OCI-LY7 (cell line): ENCODE data around the gene PTPN21. TPM values are rescaled to one million over a fixed set of nuclear protein-coding genes. Genes with fewer than 3 reads are reported as not detected.

Experiments
- BruUV-seq: library from RNA; stranded (reverse); fragments of 400-500 nt; replicated peaks from 2 replicates; lab custom pipeline; 2021; lab: Mats Ljungman, UMichigan
- CTCF ChIA-PET: fragments of 300-600 bp; sonication (Branson Sonifier 250); formaldehyde crosslinking; loops from one replicate; lab custom pipeline; 2022; ENCODE audit warnings: antibody characterized with exemption; ENCODE audit not compliant: unreplicated experiment; lab: Charles Lee
- POLR2A ChIA-PET: fragments of 300-600 bp; sonication (Branson Sonifier 250); formaldehyde crosslinking; loops from one replicate; lab custom pipeline; 2022; ENCODE audit warnings: antibody characterized with exemption; lab: Charles Lee
- DNase-seq: peaks from one replicate; pipeline ENCODE4 v3.0.0-alpha.2; 2015; ENCODE audit warnings: low spot score
- H2AFZ ChIP-seq: fragments of 200-600 bp; sonication (generic), shearing (Covaris generic); 2 replicates; pipeline ENCODE4 v1.6.1; 2014; ENCODE audit warnings: mild to moderate bottlenecking, antibody characterized with exemption, low read length, moderate library complexity
- H3K27ac ChIP-seq: fragments of 200-600 bp; sonication (generic); 2 replicates; pipeline ENCODE4 v1.5.1; 2014; ENCODE audit warnings: mixed run types, low read depth, mild to moderate bottlenecking, moderate library complexity, low read length, inconsistent platforms; ENCODE audit not compliant: poor library complexity, severe bottlenecking
- H3K36me3 ChIP-seq: fragments of 200-600 bp; sonication (generic); 2 replicates; pipeline ENCODE4 v1.6.1; 2014; ENCODE audit warnings: mild to moderate bottlenecking, antibody characterized with exemption, low read length, moderate library complexity, mixed read lengths; ENCODE audit not compliant: insufficient read depth
- H3K4me1 ChIP-seq: fragments of 200-600 bp; sonication (generic); 2 replicates; pipeline ENCODE4 v1.5.1; 2014; ENCODE audit warnings: mild to moderate bottlenecking, low read length; ENCODE audit not compliant: insufficient read depth, poor library complexity, severe bottlenecking
- H3K4me2 ChIP-seq: fragments of 200-600 bp; sonication (generic); 2 replicates; pipeline ENCODE4 v1.6.1; 2014; ENCODE audit warnings: mild to moderate bottlenecking, low read length
- H3K4me3 ChIP-seq: fragments of 200-600 bp; sonication (generic); 2 replicates; pipeline ENCODE4 v1.5.1; 2014; ENCODE audit warnings: mild to moderate bottlenecking, low read depth, low read length; ENCODE audit not compliant: poor library complexity, severe bottlenecking
- H3K79me2 ChIP-seq: fragments of 200-600 bp; sonication (generic); 2 replicates; pipeline ENCODE4 v1.6.1; 2016; ENCODE audit warnings: low read depth, mild to moderate bottlenecking, low read length, moderate library complexity, mixed read lengths; ENCODE audit not compliant: insufficient read depth
- H3K9me2 ChIP-seq: fragments of 200-600 bp; sonication (generic); 2 replicates; pipeline ENCODE4 v1.6.1; 2016; ENCODE audit warnings: mild to moderate bottlenecking, low read length, mixed read lengths; ENCODE audit not compliant: insufficient read depth
- H3K9me3 ChIP-seq: fragments of 200-600 bp; sonication (generic); 2 replicates; pipeline ENCODE4 v1.6.1; 2014; ENCODE audit warnings: mild to moderate bottlenecking, mixed run types, low read length, mixed read lengths
- H4K20me1 ChIP-seq: fragments of 200-600 bp; sonication (generic); 2 replicates; pipeline ENCODE4 v1.6.1; 2014; ENCODE audit warnings: mild to moderate bottlenecking, antibody characterized with exemption, low read length, moderate library complexity, mixed read lengths; ENCODE audit not compliant: insufficient read depth
- EZH2phosphoT487 ChIP-seq: fragments of 200-600 bp; sonication (generic); IDR thresholded peaks from 2 replicates; pipeline ENCODE4 v1.6.1; 2018; ENCODE audit warnings: low read depth, borderline replicate concordance, mild to moderate bottlenecking, mixed run types, antibody characterized with exemption, low read length, moderate library complexity, mixed read lengths
- intact Hi-C: fragments of 100-400 bp; cut with micrococcal nuclease; formaldehyde crosslinking; loops from one replicate; pipeline ENCODE4 v1.10.0; 2022; ENCODE audit not compliant: unreplicated experiment
- total RNA-seq, 2 experiments: library from RNA; depleted of rRNA in 1 of 2; stranded (reverse); fragments of >200 nt in 1 of 2; shearing (Covaris generic) in 1 of 2; gene quantifications; 2 replicates each; pipeline ENCODE4 v1.2.3, GENCODE V29; 2014 to 2022
- TF ChIP-seq, protein P1 (sequence below): fragments of 200-600 bp; sonication (generic); conservative IDR thresholded peaks from 2 replicates; pipeline ENCODE4 v1.5.1; 2014; ENCODE audit warnings: mild to moderate bottlenecking, antibody characterized with exemption, low read length, moderate library complexity, mixed read lengths

PTPN21 gene
- total RNA-seq, 2 experiments from 2014 or later = not detected

DNA sequence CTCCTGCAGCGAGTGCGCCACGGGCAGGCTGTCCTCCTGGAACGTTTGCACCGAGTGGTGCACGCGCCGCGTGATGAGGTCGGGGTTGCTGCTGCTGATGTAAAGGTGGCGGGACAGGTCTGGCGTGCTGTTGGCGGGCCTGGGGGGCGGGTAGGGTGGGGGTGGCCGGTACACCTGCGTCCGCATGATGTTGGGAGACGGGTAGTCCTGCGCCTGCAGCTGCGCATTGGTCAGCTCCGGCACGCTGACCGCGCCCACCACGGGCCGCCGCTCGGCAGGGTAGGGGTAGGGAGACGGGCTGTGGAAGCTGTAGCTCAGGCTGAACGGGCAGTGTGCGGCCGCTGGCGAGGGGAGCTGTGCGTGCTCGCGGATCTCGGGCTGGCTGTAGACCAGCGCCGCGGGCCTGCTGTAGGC, 75.2 kb downstream of the PTPN21 start:
- intact Hi-C loops = no loop called here
- H3K36me3 ChIP-seq = no peaks in the 10 kb centered on the region
- no TSS peak for BruUV-seq
- no peak overlapping the region for H3K4me3 ChIP-seq
- POLR2A ChIA-PET = no interaction called here
- no peak for DNase-seq
- H3K9me3 ChIP-seq = no peaks in the 10 kb centered on the region
- H3K4me1 ChIP-seq = no peaks in the 10 kb centered on the region
- H3K79me2 ChIP-seq = no peaks in the 10 kb centered on the region
- TF ChIP-seq EZH2phosphoT487 = no peak
- TF ChIP-seq, protein P1, sequence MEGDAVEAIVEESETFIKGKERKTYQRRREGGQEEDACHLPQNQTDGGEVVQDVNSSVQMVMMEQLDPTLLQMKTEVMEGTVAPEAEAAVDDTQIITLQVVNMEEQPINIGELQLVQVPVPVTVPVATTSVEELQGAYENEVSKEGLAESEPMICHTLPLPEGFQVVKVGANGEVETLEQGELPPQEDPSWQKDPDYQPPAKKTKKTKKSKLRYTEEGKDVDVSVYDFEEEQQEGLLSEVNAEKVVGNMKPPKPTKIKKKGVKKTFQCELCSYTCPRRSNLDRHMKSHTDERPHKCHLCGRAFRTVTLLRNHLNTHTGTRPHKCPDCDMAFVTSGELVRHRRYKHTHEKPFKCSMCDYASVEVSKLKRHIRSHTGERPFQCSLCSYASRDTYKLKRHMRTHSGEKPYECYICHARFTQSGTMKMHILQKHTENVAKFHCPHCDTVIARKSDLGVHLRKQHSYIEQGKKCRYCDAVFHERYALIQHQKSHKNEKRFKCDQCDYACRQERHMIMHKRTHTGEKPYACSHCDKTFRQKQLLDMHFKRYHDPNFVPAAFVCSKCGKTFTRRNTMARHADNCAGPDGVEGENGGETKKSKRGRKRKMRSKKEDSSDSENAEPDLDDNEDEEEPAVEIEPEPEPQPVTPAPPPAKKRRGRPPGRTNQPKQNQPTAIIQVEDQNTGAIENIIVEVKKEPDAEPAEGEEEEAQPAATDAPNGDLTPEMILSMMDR = no peak
- no peak overlapping the region for H2AFZ ChIP-seq
- H3K27ac ChIP-seq = no peak overlapping the region
- CTCF ChIA-PET = no interaction called here
- H3K4me2 ChIP-seq = no peak overlapping the region
- no peaks in the 10 kb centered on the region for H3K9me2 ChIP-seq
- H4K20me1 ChIP-seq = no peaks in the 10 kb centered on the region

DNA sequence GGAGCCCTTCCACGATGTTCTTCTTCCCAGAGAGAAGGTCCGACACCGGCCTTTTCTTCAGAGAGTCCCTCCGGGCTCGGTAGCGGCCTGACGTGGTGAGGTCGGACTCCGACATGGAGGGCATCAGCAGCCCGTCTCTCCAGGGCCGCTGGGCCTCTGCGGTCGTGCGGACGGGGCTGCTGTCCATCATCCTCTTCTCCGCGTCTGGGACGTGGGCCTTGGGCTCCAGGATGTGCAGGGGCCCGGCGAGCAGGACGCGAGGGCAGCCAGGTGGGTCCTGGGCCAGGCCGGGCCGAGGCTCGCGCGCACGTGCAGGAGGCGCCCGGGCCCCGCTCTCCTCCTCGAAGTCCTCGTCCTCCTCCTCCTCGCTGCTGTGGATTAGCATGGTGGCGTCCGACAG, 75.9 kb downstream of the PTPN21 start:
- Histone ChIP-seq H4K20me1 (no peaks in the 10 kb centered on the region), H3K9me3 (no peaks in the 10 kb centered on the region), H3K4me3 (no peak overlapping the region), H3K9me2 (no peaks in the 10 kb centered on the region), H2AFZ (no peak overlapping the region), H3K79me2 (no peaks in the 10 kb centered on the region), H3K27ac (no peak overlapping the region), H3K4me2 (no peak overlapping the region), H3K4me1 (no peaks in the 10 kb centered on the region), H3K36me3 (no peaks in the 10 kb centered on the region)
- ChIA-PET POLR2A (interaction anchor here (0.6 kb wide), 1 partner anchor 209 kb away, joined by 5 read pairs; no protein-coding TSS in a partner anchor), CTCF (no interaction called here)
- no peak for DNase-seq
- BruUV-seq = no TSS peak
- TF ChIP-seq EZH2phosphoT487 = no peak
- TF ChIP-seq, protein P1 = no peak
- intact Hi-C loops = no loop called here

DNA sequence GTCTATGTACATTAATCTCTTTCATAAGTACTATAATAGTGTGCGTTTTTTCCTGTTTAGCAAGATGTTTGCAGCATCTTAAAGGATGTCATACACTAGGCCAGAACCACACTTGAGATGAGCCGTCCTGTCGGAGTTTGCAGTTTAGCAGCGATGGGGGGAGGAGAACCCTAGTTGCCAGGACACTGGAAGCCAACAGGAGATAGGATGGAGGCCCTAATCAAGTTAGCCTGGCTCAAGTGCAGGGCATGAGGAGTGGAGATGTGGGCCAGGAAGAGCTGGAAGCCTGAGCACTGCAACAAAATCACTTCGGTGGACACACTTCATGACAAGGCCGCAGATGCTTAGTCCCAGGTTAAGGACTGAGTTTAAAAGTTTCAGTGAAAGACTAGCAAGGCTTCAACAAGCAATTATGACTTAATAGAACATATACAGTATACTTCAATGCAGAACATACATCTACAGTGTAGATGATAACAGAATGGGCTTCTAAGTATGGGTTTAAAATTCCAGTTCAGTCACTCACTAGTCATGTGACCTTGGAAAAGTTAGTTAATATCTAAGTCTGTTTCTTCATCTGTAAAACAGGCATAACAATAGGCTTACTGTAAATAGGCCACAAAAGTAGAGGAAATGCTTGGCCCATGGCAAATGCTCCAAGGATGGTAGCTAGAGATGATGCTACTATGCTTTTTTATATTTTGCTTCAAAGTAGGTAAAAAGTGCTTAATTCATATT, 77.1 kb downstream of the PTPN21 start:
- no peak for DNase-seq
- Histone ChIP-seq H3K9me3 (no peaks in the 10 kb centered on the region), H3K79me2 (no peaks in the 10 kb centered on the region), H3K4me1 (no peaks in the 10 kb centered on the region), H3K36me3 (no peaks in the 10 kb centered on the region), H3K9me2 (no peaks in the 10 kb centered on the region), H4K20me1 (no peaks in the 10 kb centered on the region), H3K4me3 (no peak overlapping the region), H3K4me2 (no peak overlapping the region), H3K27ac (no peak overlapping the region), H2AFZ (no peak overlapping the region)
- POLR2A ChIA-PET = no interaction called here
- CTCF ChIA-PET = no interaction called here
- TF ChIP-seq, protein P1 = no peak
- TF ChIP-seq EZH2phosphoT487 = no peak
- BruUV-seq = no TSS peak
- intact Hi-C loops = no loop called here
